HG03060 (cell line): ENCODE data around the gene FOXD1.

Experiments
- ATAC-seq: cut with Tn5 transposase; IDR thresholded peaks from one replicate; pipeline ENCODE4 v1.9.1; 2021; ENCODE audit warnings: low read depth, moderate number of reproducible peaks; ENCODE audit not compliant: unreplicated experiment

FOXD1 gene

DNA sequence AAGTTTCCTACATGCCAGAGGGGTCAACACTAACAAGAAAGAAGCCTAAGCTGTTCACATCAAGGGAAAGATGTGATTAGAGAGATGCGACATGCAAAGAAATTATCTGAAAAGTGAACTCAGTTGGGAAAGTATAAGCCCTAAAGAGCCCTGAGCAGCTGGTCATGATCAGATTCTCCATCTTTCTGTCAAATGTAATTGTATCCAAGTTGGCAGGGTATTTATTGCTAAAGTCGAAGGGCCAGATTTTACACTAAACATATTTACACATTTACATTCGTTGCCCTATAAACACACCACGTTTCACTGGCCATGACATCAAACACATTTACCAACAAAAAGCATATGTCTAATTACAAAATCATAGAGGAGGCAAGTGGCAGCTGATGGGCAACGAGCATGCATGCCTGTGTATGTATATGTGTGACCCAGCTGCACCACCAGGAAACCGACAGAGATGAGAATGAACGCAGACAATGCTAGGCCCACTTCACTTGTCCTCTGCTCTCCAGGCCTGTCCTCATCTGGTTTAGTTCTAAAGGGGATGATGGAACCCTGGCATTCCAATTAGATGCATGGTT, 6.3 kb downstream of the FOXD1 start:
- ATAC-seq, result no peak

DNA sequence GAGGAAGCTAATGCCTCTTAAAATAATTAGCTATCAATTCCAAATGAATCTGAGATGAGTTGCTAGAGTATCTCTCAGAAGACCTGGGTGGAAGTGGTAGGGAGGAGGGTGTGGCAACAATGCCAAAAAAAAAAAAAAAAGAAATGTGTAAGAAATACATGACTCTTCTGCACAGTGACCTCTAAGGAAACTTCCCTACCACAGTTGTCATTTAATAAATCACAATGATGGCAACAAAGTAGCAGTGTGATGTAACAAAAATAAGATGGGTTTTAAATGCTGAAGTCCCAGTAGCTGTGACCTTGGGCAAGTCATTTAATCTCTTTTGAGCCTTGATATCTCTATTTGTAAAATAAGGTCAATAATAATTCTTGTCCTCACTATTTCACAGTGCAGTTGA, 7.2 kb downstream of the FOXD1 start:
- no peak for ATAC-seq

DNA sequence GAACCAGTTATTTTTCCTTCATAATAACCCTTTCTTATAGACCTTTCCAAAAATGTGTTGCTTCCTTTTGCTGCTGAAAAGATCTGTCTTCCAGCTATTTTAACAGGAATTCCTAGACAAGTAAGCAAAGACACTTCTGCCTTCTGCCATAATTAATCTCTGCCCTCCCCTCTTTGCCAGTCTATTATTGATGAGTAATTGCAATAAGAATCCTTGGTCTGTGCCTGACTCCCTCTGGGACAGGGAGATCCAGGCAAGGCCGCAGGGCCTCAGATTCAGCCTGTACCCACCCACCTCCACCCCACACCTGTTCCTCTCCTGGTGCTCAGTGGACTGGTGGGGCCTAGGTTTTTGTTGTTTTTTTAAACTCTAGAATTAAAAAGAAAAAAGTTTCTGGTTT, 8.3 kb downstream of the FOXD1 start:
- no peak for ATAC-seq

DNA sequence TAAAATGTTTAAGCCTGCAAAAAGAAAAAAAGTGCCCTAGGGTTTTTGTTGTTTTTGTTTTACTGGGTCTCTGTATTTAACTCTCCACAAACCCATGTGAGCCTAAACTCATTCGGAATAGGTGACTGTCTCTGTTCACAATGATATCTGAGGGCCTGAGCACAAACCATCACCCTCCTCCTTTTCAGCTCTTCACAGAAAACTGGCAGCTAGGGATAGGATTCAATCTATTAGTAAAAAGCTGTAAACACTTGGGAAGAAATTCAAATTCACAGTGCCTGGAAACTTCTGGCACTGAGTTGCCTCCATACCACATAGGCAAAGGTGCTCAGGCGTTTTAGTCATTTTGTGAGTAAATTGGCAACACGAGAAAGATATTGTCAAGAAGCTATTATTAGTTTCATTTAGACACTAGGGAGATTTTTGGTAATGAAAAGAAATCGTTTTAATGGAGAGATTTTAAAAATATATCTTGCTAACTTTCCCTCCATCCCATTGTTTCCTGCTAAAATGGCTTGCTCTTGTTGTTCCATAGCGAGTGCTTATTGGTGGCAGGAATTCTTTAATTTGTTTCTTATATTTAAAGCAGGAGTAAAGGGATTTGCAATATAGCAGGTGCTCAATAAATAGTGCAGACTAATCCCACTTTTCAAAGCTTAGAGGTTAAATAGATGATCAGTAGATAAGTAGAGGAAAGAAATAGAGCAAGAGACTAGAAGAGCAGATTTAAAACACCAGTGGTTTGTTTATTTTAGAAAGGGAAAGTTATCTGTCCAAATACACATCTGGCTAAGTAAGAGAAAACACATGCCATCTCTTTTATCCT, 9.7 kb downstream of the FOXD1 start:
- no peak for ATAC-seq

DNA sequence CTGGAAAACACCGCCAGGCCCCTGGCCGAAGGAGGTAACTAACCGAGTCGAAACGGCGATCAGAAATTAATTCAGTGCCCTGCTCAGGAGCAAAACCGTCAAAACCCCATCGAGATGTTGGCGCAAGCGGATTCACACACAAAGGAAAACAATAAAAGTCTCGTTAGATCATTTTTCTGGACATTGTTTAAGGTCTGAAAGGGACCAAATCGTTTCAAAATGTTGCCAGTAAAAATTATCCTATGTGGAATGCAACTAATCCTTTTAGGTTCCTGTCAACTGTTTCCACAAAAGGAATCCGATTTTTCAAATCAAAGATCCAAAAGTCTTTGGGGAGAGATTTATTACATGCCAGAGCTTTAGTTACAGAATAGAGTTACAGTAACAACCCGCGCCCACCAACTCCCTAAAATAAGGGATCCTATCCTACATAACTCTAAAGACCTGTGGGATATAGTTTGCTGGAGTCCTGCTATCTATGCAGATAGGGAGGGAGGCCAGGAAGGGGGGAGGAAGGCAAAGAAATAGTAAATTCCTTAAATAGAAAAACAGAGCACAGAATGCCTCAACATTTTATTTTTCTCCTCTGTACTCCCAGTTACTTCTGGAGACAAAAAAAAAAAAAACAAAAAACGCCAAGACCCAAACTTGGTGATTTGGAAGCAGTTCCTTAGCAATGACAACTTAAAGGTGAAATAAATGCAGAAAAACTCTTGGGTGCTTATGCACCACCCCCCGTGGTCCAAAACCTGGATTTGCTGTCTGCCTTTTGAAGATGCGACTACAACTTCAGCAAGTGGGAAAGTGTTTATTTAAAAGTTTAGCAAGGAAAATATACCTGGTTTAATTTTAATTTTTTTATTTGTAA, 10.6 kb downstream of the FOXD1 start:
- no peak for ATAC-seq

DNA sequence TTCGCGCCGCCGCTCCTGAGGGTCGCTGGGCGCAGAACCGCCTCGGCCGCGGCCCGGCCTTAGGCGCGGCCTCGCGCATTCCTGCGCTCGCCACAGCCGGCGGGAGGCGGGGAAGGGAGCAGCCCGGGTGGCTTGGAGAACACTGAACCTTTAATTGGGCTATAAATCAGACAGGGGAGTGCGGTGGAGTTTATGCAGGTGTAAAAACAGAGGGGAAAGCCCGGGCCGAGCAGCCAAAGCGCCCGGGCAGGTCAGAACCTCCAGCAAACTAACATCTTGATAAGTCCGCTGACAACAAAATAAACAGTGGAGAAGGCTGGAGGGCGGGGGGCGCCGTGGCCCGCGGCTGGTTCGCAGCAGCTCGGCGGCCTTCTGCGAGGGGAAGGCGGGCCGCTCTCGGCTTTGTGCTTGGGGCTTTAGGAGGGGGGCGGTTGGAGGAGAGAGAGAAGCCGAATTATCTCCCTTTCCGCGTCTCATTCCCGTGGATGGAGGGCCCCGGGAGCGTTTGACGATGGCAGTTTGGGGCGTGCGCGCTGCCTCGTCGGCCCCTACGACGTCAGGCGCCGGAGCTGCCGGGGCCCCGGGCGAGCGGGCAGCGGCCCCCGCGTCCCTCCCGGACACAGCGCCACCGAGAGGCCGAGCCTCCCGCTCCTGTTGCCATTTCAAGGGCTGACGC, 11.3 kb downstream of the FOXD1 start:
- ATAC-seq, result no peak

DNA sequence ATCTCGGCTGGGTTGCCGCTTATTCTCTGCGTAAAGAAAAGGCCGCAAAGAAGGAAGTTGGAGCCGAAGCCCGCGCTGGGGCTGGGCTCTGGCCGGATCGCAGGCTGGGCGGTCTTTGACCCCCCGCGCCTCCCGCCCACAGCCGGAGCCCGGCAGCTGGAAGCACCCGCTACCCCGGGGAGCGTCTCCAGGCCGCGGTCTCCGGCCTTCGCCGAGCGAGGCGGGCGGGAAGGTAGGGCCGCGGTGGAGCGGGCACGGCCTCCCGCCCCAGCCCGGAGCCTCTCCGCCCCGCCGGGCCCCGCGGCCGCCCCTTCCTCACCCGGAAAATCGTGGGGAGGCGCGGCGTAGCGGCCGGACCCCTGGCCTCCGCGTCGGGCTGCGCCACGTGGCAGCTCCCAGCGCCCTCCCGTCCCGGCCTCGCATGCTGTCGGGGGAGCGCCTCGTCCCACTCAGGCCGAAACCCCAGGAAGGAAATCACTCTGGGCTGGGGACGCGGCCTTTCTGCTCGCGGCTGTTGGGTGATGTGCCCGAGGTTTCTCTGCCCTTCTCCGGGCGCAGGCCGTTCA, 12.0 kb downstream of the FOXD1 start:
- ATAC-seq, result no peak

DNA sequence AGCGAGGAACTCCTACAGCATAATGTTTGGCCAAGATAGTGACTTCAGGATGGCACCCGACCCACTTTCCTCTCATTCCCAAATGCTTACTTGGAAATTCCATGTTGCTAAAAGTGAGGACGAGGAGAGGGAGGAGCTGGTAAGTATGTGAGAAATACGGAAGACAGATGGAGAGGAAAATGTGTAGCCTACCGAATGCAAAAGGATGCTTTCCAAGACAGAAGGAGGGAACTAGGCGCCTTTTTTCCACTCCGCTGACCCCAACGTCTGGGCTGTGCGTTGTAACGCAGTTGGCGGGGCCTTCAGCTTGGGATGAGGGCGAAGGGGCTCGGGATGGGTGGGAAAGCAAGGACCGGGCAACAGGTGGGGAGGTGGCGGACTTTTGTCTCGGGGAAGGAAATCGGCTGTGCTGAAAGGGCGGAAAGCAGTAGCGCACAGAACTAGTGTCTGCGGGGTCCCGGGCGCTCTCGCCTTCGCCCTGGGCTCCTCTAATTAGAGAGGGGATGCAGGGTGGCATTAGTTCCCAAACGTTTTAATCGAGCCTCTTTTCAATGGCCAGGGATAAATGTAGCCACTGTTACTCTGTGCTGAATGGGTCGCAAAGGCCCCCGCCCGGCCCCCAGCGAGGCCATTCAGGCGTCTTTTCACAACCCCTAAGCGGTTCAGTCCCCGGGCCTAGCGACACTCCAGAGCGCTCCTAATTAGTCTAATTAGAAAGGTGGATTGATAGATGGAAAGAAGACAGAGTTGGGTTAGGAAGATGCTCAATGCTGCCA, 12.6 kb downstream of the FOXD1 start:
- no peak for ATAC-seq

DNA sequence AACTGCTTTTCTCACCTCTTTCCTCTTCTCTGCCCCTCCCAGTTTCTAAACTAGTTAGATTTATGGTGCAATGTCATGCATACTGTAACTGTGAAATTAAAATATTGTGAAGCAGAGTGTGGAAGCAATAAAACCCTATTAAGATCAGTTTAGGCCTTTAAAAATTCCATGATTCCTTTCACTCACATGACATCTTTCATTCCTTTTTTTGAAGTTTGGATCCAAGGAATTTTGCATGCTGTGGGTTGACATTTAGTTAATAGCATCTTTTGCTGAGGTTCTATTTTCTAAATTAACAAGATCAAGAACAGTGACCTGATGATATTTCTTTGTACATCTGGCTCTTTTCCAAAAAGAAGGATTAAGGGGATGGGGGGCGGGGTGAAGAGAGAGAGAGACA, 13.7 kb downstream of the FOXD1 start:
- ATAC-seq, result no peak

DNA sequence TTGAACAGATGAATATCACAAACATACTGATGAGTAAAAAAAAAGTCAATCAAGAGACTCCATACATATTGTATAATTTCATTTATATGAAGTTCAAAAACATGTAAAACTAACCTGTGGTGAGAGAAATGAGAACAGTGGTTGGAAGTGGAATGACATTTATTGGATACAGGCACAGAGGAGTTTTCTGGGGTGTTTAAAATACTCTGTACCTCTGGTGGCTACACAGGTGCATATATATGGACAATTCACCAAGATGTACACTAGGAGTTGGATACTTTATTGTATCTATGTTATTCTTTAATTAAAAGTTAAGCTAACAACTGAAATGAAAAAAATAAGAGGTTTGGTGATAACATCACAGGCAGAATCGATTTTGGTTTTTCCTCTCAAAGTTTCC, 14.1 kb downstream of the FOXD1 start:
- no peak for ATAC-seq

DNA sequence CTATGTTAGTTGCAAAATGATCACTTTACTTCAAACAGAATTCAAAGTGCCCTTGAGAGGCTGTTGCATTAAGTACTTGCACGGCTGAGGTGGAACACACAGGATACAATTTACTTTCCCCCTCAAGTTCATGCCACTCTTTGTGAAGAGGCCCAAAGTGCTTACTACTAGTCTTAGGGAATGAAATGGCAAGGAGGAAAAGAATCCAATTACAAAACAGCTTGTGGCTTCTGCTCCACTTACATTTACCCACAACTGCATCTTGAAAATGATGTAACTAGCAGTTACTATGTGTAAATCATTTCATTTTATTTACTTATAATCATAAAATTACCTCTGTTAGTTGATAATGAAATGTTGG, 14.6 kb downstream of the FOXD1 start:
- ATAC-seq, result no peak

DNA sequence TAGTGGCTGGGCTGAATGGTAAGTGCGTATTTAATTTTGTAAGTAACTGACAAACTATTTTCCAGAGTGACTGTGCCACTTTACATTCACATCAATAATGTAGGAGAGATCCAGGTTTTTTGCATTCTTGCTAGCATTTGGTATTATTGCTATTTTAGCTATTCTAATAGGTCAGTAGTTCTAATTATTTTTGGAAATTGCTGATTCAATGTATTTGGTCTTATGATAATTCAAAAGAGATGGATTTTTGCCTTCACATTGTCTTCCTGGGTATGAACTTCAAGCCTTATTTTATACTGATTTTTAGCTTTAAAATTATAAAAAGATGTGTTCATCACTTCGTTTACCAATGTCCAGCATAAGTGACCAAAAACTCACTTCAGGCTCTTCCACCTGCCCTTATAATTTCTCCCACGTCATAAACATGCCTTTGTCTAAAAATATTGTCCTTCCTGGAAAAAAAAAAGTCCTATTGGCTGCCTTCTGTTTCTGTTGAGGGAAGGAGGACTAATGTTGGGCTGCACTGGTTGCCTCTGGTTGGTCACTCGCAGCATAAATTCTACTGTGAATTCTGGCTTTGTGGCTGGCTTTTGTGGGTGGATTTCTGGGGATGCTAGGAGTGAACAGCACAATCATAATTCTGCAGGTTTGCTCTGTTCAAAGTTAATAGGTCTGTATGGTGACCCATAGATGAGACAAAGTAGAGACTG, 15.2 kb downstream of the FOXD1 start:
- ATAC-seq, result no peak

DNA sequence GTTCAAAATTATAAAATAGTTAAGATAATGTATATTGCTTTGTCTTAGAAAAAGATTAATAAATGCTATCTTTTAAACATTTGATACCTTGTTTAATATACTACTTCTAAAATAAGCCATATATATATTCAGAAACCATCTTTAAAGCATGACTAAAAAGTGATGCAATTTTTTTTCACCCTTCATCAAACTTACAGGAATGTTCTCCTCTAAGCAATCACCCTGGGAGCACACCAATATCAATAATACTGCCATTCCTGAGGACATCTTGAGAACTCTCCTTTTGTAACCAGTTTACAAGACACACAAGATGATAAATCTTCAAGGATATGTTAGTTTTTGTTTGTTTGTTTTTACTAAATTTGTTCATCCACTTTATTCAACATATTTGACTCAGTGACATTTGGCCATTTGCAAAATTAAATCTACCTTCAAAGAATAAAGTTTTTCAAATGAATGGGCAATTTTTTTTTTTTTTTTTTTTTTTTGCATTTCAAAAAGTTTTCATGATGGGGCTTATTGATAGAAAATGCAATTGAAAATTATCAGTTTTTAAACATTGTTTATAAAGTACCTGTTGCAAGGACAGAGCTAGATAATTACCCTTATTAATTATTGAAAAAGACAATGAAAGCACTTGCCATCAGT, 17.2 kb downstream of the FOXD1 start:
- ATAC-seq, result no peak

DNA sequence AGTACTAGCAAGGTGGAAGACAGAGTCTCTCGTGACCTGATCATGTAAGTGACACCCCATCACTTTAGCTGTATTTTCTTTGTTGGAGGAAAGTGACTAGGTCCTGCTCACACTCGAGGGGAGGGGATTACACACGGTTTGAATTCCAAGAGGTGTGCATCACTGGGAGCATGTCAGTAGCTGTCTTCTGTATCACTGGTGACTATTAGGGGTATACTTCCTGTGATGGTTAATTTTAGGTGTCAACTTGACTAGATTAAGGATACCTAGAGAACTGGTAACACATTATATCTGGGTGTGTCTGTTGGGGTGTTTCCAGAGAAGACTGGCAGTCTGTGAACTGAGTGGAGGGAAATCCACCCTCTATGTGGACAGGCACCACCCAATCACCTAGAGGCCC, 22.5 kb downstream of the FOXD1 start:
- no peak for ATAC-seq

DNA sequence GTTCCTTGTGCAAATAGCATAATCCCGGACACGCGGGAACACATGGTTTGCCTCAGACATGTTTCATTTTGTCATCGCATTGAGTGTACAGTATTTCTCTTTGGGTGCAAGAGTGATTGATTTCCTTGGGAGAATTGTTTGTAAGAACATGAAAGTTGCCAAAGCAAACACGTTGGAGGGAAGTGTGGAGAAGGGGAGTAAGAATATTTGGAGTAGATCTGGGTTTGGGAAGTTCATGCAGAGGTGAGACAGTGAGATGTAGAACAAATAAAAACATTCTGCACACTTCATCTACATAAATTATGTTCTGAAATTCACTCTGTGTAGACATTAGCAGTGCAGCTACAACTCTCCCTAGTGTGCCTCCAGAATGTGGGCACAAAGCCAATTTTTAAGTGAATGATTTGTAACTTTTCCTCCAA, 24.0 kb downstream of the FOXD1 start:
- no peak for ATAC-seq

DNA sequence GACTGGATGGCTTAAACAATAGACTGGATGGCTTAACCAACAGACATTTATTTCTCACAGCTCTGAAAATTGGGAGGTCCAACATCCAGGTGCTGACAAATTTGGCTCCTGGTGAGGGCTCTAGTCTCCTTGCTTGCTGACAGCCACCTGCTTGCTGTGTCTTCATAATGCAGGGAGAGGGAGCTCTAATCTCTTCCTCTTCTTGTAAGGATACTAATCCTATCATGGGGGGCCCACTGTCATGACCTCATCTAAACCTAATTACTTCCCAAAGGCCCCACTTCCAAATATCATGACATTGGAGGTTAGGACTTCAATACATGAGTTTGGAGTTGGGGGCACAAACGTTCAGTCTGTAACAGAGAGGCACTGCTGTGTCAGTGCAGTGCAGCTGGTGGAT, 26.4 kb downstream of the FOXD1 start:
- ATAC-seq, result no peak

DNA sequence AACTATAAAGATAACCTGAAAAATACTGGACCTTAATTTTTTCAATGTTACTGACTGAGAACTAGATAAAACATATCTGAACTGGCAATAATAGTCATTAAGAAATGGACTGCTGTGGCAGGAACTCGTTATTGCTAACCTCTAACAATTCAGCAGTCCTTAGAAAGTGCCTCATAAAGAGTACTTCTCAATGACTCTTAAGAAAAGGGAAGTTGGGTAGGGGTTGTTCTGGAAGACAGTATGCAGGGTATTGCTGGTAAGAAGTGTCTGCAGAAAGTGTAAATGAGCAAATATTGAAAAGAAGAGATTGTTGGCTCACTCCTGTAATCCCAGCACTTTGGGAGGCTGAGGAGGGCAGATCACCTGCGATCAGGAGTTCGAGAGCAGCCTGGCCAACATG, 27.9 kb downstream of the FOXD1 start:
- no peak for ATAC-seq

DNA sequence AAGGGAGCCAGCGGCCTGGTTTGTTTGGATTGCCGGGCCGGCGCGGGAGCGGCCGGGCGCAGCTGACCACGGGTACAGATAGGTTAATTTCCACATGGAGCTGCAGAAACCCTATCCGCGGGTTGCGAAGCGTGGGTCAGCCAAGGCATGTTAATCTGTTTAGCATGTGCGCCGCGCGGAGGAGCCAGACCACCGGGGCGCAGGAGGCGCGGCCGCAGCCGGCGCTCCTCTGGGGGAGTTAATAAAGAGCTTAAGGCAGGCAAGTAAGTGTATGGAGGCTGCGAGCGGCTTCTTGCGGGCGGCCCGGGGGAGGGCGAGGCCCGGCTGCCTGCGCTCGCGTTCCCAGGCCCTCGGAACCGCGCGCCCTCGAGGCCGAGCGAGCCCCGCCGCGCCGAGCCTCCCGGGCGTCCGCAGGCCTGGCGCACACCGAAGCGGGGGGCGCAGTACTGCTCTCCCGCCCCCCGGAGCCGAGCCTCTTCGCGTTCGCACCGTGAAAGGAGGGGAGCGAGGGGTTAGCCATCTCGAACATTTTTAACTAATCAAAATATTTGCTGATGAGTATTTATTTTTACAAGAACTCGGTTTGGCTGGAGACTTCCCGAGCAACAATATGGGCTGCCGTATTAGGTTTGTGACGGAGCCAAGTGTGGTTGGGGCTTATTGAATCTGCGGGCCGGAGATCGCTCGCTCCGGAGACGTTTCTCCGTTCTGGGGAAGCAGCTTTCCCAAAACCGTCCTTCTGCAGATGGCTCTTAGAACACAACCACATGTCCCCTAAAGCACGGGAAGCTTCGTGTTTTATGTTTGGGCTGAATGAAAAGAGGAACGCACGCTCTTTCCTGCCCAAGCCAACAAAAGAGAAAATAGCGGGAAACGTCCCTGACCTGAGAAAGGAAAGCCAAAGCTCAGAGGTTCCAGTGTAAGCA, 28.8 kb downstream of the FOXD1 start:
- no peak for ATAC-seq
